ENCODE results near the gene SRD5A3.

- TF ChIP-seq SREBF1 (IDR thresholded peaks at IDR 0.05; ENCODE audit: borderline replicate concordance, low read depth, low read length), result no peak
- no peak for TF ChIP-seq MAX (CRISPR knock-in tag; IDR thresholded peaks at IDR 0.05)
- TF ChIP-seq POLR2A (conservative IDR thresholded peaks at IDR 0.05), result no peak
- TF ChIP-seq ZNF707 (CRISPR knock-in tag; conservative IDR thresholded peaks at IDR 0.05), result no peak
- no peak for TF ChIP-seq CTCF (IDR thresholded peaks at IDR 0.05 in 2 of 3, conservative IDR thresholded peaks at IDR 0.05 in 1 of 3; ENCODE audit: insufficient read depth in 2 of 3, low read depth in 1 of 3, low read length in 3 of 3)
- no peak for TF ChIP-seq SRSF1 (IDR thresholded peaks at IDR 0.05; ENCODE audit: low read depth, low read length)
- TF ChIP-seq SIX5 (IDR thresholded peaks at IDR 0.05; ENCODE audit: borderline replicate concordance in 1 of 2, insufficient read depth in 1 of 2, low read depth in 1 of 2, low read length in 2 of 2), result no peak
- no peak for TF ChIP-seq POLR2AphosphoS5 (IDR thresholded peaks at IDR 0.05; ENCODE audit: control insufficient read depth, insufficient read depth, low read depth, low read length)
- no peak for TF ChIP-seq ZNF398 (CRISPR knock-in tag; IDR thresholded peaks at IDR 0.05)
Measured at GRCh38 chr4:55318175-55319129, 27.6 kb upstream of the SRD5A3 start.
